SKM-1 (cell line): ENCODE data around the gene FAM210B.
"Not testable (repeated sequence)": the region's sequence is repeated elsewhere in the genome, so short reads cannot be mapped to it uniquely, and the experiment has no call there.

Experiments used
- DNase-seq: peaks from one replicate; lab custom pipeline; 2025; ENCODE audit not compliant: unreplicated experiment; lab: John Stamatoyannopoulos, UW

Gene FAM210B

DNA sequence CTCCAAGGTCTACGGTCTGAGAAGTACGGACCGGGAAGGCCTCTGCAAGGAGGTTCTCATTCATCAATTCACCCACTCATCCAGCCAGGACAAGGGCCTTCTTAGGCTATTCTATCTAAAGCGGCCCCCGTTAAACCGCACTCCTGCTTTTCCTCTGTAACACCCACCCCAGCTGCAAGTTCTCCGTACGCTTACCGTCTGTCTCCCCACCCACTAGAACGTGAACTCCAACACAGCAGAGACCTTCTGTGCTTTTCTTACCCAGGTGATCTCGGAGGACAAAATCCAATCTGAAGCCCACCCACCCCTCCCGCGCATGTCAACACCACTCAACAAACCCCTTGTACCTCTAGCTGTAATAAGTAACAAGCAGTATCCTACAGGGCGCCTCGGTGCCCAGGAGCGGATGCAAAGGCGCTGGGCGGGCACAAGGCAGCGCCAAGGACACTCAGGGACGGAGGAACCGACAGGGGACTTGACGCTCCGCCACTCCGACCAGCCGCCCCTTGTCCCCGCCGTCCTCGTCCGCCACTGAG lies 32.9 kb downstream of the FAM210B start:
- DNase-seq = no peak

DNA sequence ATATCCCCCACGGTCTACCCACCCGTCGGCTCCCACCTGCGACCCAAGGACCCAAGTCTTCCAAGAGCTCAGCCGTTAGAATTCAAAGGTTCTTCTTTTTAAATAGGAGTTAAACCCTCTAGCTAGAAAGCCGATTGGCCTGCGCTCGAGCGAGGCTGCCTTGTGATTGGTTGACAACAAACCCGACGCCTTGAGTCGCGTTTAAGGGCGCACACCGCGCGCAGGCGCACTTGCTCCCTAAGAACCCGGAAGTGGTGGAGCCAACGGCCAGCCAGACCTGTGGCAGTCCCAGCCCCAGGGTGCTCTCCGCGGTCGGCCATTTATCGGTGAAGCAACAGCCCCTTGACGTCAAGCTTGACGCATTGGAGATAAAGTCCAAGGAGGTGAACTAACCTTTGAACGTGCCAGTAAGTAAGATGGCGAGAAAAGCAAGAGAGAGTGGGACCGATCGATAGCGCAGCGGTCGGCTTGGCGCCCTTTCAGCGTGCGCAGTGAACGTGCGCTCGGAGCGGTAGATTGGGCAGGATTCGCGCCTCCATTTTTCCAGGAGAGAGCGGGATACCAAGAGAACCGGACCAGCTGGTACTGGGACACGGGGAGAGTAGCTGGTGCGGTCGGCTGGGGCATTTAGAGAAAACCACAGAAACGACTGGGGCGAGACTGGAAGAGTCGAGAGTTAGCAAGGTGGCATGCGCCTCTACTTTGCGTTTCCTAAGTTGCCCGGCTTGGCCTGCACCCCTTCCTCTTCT lies 33.5 kb downstream of the FAM210B start, which contains the start of the genes AURKA and CSTF1:
Gene AURKA (minus strand): TSS at position 84 of the 749 bp plus-strand sequence. CDS start 4,018 bp downstream, outside the sequence.
Gene CSTF1 (plus strand): TSS at position 514 of the 749 bp plus-strand sequence. CDS start 2,908 bp downstream, outside the sequence.
- peak; percentile 96 for DNase-seq

DNA sequence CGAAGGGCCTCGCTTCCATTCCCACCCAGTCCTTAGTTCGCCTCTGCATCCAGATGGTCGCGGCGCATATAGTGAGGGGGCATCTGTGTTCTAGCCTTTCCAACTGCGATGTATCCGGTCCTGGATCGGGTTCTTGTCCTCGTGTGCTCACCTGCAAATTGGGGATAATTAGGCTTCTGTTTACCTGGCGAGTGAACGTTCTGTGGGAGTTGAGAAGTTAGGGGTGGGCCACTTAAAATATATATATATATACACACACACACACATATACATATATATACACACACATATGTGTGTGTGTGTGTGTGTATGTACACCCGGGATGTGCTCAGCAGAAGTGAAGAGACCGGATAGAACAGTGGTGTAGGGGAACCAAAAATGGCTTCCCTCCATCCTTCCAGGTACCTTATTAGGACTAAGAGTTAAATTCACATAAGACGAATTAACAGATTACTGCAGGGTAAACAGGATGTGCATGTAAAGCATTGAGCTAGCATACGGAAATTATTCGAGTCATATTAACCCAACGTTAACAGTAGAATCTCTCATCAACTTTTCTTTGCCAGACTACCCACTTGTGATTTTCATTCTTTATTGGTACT lies 34.2 kb downstream of the FAM210B start:
- no peak for DNase-seq

DNA sequence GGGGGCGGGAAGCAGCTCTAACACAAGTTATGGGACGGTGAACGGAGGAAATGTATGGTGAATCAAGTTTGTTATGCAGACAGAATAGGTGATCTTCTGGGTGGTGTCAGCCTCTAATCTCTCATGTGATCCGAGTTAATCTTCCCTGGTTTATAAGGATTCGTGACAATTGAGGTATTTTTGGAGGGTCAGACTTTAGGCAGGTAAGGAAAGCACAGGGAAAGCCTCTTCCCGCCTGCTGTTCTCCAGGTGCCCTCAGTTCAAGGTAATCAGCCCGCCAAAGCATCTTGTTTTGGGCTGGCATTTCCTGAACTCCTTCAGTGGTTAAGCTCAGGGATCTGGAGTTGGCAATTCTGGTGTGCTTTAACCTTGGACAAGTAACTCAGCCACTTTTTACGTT lies 34.9 kb downstream of the FAM210B start:
- no peak for DNase-seq

DNA sequence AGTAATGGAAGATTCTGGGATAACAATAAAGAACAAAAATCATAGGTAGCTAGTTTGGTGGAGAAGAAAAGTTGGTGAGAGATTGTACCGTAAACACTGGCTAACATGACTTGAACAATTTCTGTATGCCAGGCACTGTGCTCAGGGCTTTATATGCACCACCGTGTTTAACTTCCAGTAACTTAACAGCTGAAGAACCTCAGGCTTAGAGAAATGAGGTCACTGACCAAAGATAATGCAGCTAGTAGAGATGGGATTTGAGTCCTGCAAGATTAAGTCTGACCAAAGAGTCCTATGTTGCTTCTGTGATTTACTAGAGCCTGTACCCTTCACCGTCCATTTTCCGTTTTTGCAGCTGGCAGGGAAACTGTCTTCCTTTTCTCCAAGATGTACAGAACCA lies 36.4 kb downstream of the FAM210B start:
- no peak for DNase-seq

DNA sequence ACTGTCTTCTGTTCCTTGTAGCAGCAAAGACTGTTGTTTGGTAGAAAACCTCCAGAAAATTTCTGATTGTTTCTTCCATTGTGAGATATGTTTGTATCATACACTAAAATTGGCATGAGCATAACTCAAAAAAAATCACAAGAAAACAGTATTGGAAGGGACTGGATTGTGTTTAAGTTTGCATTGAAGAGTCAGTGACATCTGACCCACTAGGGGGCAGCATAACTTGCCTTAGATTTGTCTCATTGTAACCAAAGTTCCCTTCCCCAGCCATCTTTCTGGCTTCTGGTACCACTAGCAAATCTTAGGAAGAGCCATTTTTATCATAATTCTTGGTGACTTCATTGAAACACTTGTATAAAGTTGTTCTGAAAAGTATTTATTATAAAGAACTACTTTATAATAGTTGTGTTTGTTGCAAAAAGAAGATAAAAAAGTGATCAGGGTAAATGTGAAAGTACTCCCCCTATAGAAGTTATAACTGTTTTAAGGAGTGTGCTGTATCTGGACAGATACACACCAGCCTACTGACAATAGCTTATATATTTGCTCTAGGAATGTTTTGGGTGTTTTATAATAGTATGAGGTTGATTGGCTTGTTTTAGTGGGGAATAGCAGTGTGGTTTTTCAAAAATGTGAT lies 41.3 kb downstream of the FAM210B start:
- peak; percentile 61 for DNase-seq

DNA sequence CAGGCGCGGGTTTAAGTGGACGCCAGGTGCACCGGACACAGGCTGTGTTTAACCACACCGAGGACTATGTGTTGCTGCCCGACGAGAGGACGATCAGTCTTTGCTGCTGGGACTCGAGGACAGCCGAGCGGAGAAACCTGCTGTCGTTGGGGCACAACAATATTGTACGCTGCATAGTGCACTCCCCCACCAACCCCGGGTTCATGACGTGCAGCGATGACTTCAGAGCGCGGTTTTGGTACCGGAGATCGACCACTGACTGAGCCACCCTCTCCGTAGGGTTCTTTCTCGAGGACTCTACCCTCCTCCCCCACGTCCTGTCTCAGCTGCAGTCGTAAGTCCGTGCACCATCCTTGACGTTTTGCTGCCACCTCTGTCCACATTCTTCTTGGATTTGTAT lies 44.7 kb downstream of the FAM210B start:
- DNase-seq = no peak

DNA sequence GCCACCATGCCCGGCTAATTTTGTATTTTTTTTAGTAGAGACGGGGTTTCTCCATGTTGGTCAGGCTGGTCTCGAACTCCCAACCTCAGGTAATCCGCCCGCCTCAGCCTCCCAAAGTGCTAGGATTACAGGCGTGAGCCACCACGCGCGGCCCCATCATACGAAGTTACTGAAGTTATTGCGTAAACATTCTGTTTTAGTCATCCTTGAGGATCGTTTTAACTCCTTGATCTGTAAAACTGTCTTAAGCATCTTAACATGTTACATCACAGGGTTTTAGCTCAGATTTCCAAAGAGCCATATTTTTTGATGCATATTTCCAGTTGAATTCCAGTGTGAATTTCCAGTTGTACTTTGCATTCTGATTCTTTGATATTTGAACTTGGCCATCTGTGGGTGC lies 46.6 kb downstream of the FAM210B start:
- not testable (repeated sequence) for DNase-seq

DNA sequence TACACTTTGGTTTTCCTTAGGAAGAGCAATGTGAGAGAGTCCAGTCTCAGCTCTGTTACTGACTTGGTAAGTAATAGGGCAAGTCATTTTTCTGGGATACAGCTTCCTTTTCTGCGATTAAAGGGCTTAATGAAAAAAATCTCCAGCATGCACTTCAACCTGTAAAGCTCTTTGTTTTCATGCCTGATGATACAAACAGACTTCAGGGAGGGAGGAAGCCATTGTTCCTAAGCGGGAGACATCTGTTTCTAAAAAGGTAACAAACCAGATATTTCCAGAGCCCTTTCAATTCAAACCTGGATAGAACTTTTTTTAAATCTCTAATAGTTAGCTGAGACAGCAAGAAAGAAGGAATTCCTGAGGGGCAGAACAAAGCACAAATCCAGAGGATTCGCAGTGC lies 48.1 kb downstream of the FAM210B start:
- no peak for DNase-seq

DNA sequence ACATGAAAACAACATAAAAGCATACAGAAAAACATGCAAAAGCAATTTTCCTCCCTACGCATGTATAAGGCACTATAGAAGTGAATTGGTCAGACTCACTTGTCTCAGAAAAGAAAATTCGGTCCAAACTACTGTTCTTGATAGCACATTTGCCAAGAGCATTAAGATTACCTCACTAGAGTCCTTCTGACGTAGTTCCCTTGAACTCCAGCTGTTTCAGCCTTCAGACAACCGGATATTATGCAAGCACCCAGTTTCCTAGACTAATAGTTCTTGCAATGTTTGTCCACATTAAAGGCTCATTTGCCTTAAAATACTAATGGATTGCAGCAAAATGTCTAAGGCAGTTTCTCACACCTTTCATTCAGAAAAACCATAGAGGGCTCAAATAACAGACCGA lies 50.7 kb downstream of the FAM210B start:
- DNase-seq = peak; percentile 63

DNA sequence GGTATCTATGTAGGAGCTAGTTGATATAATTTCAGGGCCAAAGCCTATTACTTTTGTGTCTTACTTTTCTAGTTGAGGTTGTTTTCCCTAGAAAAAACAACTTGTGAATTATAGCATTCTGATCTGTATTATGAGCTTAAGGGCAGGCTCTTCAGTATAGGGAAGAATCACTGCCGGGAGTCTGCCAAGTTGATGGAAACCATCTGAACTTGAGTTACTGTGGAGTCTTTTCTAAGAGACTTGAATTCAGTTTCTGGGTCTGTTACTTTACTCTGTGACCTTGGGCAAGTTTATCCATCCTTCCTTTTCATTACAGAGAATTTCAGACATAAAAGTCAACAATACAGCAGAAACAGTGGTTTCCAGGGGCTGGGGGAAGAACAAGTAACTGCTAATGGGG lies 51.2 kb downstream of the FAM210B start:
- DNase-seq = no peak

DNA sequence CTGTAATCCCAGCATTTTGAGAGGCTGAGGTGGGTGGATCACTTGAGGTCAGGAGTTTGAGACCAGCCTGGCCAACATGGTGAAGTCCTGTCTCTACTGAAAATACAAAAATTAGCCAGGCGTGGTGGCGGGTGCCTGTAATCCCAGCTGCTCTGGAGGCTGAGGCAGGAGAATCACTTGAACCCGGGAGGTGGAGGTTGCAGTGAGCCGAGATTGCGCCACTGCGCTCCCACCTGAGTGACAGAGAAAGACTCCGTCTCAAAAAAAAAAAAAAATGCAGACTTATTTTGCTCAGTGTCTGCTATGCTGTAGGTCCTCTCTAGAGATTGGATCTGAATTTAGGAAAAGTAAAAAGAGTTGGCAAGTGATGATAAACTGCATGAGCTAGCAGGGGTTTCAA lies 52.5 kb downstream of the FAM210B start:
- not testable (repeated sequence) for DNase-seq

DNA sequence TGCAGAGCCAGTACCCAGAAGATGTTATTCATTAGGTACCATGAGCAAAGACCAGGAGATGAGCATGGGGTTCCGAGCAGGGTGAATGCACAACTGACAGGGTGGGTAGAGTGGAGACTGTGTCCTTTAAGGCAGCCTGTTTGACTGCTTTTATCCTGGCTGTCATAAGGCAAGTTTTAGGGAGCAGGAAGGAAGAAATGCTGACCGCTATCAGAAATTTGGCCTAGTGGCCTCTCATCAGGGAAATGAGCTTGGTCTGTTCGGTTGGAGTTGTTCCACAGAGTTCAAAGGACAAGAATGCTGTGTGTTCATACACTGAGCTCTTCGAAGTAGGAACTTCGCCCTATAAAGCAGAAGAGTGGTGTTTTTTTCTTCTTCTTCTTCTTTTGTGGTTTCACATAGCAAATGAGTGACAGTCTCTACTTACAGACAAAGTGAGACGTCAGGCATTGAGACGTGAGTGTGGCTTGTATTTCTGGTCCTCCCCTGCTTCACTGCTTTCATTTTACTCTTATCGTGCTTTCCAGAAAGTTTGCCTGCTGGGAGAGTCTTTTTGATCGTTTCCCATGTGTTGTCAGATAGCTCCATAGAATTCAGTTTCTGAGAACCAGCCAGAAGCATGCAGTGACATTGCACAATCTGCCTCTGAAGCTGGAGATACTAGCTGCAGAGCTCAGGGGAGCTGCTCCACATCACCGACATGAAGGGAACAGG lies 53.1 kb downstream of the FAM210B start, which contains the start of gene CASS4:
Gene CASS4 (plus strand): TSS at position 502 of the 714 bp plus-strand sequence. CDS start 199 bp downstream, at position 701.
- DNase-seq = peak; percentile 92

DNA sequence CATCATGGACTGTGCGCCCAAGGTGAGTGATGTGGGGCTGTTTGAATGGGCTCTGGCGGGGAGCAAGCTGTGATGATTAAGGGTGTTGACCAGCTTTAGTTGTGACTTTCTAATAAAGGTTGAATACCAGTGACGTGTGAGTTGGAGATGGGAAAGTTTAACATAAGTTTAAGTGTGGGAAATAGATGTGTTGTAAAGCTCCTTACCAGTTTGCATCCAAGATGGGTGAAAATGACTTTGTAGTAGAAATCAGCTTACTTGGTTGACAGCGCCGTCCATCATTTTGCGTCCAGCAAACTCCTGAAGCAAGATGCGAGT lies 53.7 kb downstream of the FAM210B start:
- no peak for DNase-seq

DNA sequence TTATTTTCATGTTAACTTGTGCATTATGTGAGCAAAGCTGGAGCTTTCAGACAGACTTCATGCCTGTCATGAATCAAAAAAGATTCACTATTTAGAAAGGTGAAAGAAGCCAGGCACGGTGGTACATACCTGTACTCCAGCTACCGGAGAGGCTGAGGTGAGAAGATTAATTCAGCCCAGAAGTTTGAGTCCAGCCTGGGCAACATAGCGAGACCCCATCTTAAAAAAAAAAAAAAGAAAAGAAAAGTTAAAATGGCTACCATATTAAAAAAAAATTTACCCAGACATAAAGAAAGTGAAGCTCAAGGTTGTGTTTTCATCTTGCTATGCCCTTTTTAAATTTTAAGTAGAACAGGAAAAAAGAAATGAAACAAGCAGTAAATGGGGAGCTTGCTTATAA lies 54.2 kb downstream of the FAM210B start:
- DNase-seq = no peak

DNA sequence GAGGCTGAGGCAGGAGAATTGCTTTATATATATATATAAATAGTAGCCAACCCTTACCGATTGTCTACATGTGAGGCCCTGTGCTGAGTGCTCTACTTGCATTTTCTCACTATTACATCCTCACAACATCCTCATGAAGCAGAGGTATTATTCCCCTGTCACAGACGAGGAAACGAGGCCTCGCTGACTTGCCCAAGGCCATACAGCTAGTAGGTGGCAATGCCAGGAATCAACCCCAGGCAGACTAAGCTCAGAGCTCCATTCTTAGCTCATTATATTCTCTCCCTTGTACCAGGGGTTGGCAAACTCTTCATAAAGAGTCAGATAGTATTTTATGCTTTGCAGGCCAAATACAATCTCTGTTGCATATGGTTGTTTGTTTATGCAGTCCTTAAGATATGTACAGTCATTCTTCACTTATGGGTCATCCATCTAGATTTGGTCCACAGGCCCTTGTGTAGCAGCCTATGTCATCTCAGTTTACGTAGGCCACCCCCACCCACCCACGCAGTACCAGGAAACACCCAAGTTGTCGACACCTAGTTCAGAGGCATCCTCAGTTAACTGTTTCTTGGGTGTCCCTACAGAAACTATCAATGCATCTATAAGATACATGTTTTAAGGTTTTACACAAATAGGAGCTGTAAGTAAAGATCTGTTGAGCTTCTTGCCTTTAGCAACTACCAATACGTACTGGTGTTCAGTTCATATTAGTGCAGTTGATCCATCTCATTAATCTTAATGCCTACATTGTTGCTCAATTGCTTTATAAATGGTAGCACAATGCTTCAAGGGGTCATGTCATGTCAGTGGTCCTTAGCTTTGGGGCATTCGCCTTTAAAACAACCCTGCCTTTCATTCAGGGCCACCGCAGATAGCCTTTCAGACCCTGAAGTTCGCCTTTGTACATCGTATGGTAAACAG lies 56.3 kb downstream of the FAM210B start:
- DNase-seq = no peak

DNA sequence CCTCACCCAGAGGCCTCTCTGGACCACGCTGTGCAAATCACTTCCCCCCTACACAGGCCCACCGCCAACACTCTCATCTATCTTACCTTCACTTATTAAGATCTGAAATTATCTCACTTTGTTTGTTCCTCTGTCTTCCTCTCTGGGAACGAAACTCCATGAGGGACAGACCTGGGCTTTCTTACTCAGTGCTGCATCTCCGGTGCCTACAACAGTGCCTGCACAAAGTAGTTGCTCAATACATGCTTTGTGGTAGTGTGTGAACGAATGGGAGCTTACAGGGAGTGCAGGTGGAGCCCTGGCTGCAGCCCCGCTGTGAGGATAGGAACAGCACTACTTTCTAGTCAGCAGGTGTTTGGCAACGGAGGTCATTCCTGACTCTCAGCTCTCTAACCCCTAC lies 58.6 kb downstream of the FAM210B start:
- DNase-seq = no peak

DNA sequence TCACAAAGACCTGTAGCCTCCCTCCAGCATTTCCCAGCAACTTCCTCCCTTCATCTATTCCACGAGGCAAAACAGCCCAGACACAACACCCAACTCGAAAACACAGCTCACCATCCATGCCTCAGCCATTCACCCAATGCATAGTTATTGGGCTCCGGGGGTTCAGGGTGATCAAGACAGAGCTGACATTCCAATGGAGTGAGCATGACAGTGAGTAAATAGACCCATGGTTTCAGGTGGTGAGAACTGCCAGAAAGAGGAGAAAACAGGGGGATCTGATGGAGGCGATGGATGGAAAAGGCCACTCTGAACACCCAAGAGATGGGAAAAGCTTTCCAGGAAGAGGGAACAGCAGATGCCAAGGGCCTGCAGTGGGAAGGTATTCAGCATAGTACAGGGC lies 59.1 kb downstream of the FAM210B start:
- DNase-seq = no peak
